Kidney (tissue), 14 donors: ENCODE data around the gene COL25A1. TPM values are rescaled to one million over a fixed set of nuclear protein-coding genes. Genes with fewer than 3 reads are reported as not detected.
A peak's percentile ranks its signal among the peaks of the same experiment; 100 is the strongest.

Experiments used
- DNase-seq, 5 donors: peaks; one replicate each; pipeline ENCODE4 v3.0.0-alpha.2; 2013 to 2020
- FAIRE-seq: peaks from 2 replicates; lab custom pipeline; 2012; peaks lifted over from hg19 to GRCh38; lab: Jason Lieb, UNC
- H3K27ac ChIP-seq, 2 donors: one replicate each; pipeline ENCODE4 v1.7.0; 2013; ENCODE audit warnings: low read depth in 2 of 2, low read length in 2 of 2, inconsistent platforms in 1 of 2
- H3K27me3 ChIP-seq: one replicate; pipeline ENCODE4 v1.7.1; 2013; ENCODE audit warnings: low read length, inconsistent platforms; ENCODE audit not compliant: control insufficient read depth, insufficient read depth
- H3K36me3 ChIP-seq, 3 donors: one replicate each; pipeline versions ENCODE4 v1.7.0 to v1.7.1; 2013; ENCODE audit warnings: low read length in 3 of 3, control low read depth in 1 of 3, inconsistent platforms in 1 of 3; ENCODE audit not compliant: insufficient read depth in 3 of 3, control insufficient read depth in 2 of 3
- H3K4me1 ChIP-seq, 3 donors: one replicate each; pipeline versions ENCODE4 v1.7.0 to v1.7.1; 2013; ENCODE audit warnings: low read length in 3 of 3, inconsistent platforms in 1 of 3, low read depth in 1 of 3; ENCODE audit not compliant: control insufficient read depth in 2 of 3, insufficient read depth in 2 of 3
- H3K4me3 ChIP-seq, 3 donors: one replicate each; pipeline versions ENCODE4 v1.7.0 to v1.8.1; 2013; ENCODE audit warnings: low read length in 3 of 3, control low read depth in 1 of 3, inconsistent platforms in 1 of 3
- H3K9ac ChIP-seq, 3 donors: one replicate each; pipeline versions ENCODE4 v1.7.0 to v1.7.1; 2013; ENCODE audit warnings: low read length in 3 of 3, control low read depth in 1 of 3, inconsistent platforms in 1 of 3
- H3K9me3 ChIP-seq, 3 donors: one replicate each; pipeline versions ENCODE4 v1.7.0 to v1.7.1; 2013; ENCODE audit warnings: low read length in 3 of 3, control low read depth in 1 of 3, inconsistent platforms in 1 of 3; ENCODE audit not compliant: control insufficient read depth in 2 of 3, insufficient read depth in 1 of 3
- CTCF ChIP-seq: IDR thresholded peaks from 3 replicates; pipeline ENCODE4 v1.5.1; 2012; ENCODE audit warnings: mild to moderate bottlenecking, moderate library complexity, borderline replicate concordance; ENCODE audit not compliant: insufficient read depth; ENCODE audit errors: extremely low read depth
- intact Hi-C: fragments of 100-400 bp; cut with DNase I; formaldehyde crosslinking; loops from one replicate; pipeline ENCODE4 v1.11.1; 2022
- polyA plus RNA-seq: library from polyadenylated mRNA; stranded (reverse); fragments of 350-450 nt; fragmentation: Illumina TruSeq; extraction: RNeasy Lipid Tissue Mini Kit (QIAGEN cat#74804); gene quantifications from one replicate; pipeline ENCODE4 v1.2.3, GENCODE V29; 2014; ENCODE audit warnings: low read depth, low replicate concordance; ENCODE audit not compliant: insufficient read depth
- total RNA-seq: library from RNA; stranded (reverse); fragmentation: NEBNext Ultra II Directional; extraction: Animal tissue kit (Norgen Biotek cat#: 25700); gene quantifications from one replicate; pipeline ENCODE4 v1.2.1, GENCODE V29; 2021
- donor health status: control.
- donor health status: control.
- donor health status: control.
- donor health status: control.
- donor health status: control.
- donor health status: DM: yes; HTN: yes; CAD: no.
- donor health status: Normal renal cell carcinoma (clear cell type).

COL25A1 gene
- total and polyA plus RNA-seq, 2 donors from 2014 or later = 0.52 to 2.3 TPM

DNA sequence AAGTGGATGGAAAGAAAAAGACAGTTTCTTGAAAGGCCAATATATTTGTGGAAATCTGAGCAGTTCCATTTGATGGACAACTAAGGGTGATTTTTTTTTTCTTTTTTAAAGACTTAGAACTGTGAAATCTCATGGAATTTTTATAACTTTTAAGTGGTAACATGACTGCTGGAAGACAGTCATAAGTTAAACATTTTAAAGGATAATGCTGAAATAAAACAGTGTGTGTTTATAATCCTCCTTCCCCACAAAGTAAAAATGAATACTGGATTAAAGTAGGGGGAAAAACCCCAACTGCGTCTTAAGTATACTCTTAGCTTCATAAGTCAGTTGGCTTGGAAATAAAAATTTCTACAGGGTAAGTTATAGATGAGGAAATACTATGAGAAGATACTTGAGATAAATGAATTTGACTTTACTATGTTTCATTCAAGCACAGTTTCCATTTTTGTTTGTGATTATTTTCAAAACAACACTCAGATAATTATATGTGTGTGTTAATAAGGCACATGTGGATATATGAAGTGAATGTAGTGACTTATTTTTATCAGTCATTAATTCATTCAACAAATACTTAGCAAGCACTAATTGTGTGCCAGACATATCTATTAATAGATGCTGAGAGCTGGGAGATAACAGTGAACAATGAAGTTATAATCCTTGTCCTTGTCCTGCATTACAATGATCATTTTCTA lies 410.4 kb downstream of the COL25A1 start:
- Histone ChIP-seq H3K27me3 (no peaks in the 10 kb centered on the region), H3K9ac (no peak overlapping the region), H3K4me3 (no peak overlapping the region), H3K27ac (no peak overlapping the region), H3K36me3 (no peaks in the 10 kb centered on the region), H3K9me3 (no peaks in the 10 kb centered on the region), H3K4me1 (no peaks in the 10 kb centered on the region)
- TF ChIP-seq CTCF = no peak
- intact Hi-C loops = no loop called here
- FAIRE-seq (no peak), DNase-seq (no peak)

DNA sequence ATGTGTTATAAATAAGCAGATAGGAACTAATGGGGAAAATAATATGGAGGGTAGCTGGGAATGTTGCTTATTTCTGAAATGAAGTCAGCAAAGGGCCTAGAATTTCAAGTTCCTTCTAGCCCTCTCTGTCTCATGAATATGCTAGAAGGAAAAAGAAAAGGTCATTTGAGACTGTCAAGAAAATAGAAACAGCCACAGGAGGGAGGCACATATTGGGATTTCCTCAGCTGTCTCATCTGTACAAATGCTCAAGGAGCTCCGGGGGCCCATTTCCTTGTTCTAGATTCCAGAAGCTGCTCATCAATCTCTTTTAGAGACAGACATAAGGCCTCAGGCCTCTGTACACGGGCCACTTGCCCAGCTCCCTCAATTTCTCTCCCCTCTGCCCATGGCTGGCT lies 412.0 kb downstream of the COL25A1 start:
- no peak for TF ChIP-seq CTCF
- intact Hi-C loops = no loop called here
- H3K27me3 ChIP-seq = no peaks in the 10 kb centered on the region
- H3K27ac ChIP-seq = no peak overlapping the region
- no peak overlapping the region for H3K9ac ChIP-seq
- no peaks in the 10 kb centered on the region for H3K36me3 ChIP-seq
- H3K9me3 ChIP-seq = no peaks in the 10 kb centered on the region
- H3K4me3 ChIP-seq = no peak overlapping the region
- peak in 1 of 5 donors; percentile 23 for DNase-seq
- FAIRE-seq = no peak
- H3K4me1 ChIP-seq = no peaks in the 10 kb centered on the region

DNA sequence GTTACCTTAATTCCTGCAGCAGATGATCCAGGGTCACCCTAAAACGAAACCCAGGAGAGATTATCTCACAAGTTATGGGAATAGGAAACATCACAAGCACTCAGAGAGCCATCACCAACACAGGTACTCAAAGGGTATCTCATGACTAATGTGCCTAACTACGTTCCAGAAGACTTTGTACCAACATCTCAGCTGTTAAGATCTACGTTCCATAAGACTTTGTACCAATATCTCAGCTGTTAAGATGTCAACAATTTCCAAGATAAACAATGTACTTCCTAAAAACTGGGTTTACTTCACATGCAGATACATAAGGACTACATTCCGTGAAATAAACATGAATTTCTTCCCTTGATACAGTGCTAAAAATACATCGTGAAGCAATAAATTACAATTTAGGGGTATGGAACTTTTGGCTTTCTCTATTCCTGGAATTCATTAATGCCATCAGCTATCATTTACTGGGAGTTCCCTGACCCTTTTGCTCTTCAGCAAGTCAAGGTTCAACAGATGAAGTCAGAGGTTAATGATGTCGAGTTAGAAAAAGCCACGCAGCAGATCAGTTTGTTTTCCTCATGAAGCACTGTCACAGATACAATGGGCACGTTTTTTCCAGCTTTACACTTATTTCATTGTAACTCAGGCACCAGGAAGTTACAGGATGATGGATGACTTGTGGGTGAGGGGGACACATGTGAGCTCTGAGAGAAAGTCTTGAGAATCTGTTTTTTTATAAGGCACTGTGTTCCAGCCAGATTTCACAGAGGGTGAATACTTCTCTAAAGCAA lies 412.6 kb downstream of the COL25A1 start:
- H3K36me3 ChIP-seq = no peaks in the 10 kb centered on the region
- no peaks in the 10 kb centered on the region for H3K9me3 ChIP-seq
- no peak overlapping the region for H3K4me3 ChIP-seq
- no peak for TF ChIP-seq CTCF
- DNase-seq (peak in 3 of 5 donors; percentile 30 to 84 (median 64)), FAIRE-seq (no peak)
- intact Hi-C loops = no loop called here
- no peak overlapping the region for H3K27ac ChIP-seq
- no peaks in the 10 kb centered on the region for H3K4me1 ChIP-seq
- H3K9ac ChIP-seq = no peak overlapping the region
- H3K27me3 ChIP-seq = no peaks in the 10 kb centered on the region
